Measurements from ENCODE around the gene GAB3. TPM values are rescaled to one million over a fixed set of nuclear protein-coding genes. Genes with fewer than 3 reads are reported as not detected.

The GAB3 gene
- total RNA-seq, 1 donor = 0.43 TPM

DNA sequence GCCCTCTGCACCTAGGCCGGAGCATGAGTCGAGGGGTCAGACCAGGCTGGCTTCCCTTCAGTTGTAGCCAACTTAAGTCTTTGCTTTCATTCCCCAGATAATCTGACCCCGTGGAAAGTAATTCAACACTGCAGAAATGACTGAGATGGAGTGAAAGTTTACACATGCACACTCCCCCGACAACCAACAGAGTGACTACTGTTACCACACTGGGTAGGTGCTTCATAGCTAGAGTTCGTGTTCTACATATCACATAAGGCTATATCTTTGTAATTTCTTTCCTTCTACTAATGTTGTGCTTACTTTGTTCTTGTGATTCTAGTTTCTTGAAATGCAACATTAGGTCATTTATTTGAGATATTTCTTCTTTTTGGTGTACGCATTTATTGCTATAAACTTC, 90.3 kb downstream of the GAB3 start:
- no peak overlapping the region for H3K4me3 ChIP-seq (ENCODE audit: low read depth, low read length)
- DNase-seq (ENCODE audit: low read depth) = no peak
- TF ChIP-seq, protein P1, sequence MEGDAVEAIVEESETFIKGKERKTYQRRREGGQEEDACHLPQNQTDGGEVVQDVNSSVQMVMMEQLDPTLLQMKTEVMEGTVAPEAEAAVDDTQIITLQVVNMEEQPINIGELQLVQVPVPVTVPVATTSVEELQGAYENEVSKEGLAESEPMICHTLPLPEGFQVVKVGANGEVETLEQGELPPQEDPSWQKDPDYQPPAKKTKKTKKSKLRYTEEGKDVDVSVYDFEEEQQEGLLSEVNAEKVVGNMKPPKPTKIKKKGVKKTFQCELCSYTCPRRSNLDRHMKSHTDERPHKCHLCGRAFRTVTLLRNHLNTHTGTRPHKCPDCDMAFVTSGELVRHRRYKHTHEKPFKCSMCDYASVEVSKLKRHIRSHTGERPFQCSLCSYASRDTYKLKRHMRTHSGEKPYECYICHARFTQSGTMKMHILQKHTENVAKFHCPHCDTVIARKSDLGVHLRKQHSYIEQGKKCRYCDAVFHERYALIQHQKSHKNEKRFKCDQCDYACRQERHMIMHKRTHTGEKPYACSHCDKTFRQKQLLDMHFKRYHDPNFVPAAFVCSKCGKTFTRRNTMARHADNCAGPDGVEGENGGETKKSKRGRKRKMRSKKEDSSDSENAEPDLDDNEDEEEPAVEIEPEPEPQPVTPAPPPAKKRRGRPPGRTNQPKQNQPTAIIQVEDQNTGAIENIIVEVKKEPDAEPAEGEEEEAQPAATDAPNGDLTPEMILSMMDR (IDR thresholded peaks at IDR 0.05; ENCODE audit: insufficient read depth, low read depth, low read length) = no peak

DNA sequence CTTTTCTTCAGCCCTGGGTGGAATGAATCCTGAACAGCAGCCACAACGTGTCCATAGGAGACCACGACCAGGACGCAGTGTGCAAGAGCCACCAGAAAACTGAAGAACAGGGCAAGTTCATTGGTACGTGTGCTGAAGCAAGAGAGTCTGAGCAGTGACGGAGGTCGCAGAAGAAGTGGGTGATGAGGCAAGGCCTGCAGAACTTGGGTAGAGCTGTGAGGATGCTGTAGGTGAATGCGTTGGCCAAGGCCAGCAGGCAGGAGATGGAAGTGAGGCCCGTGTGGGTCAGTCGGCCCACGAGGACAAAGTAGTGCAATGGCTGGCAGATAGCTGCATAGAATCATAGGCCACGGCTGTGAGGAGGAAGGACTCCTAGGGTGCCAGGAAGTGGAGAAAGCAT, 91.9 kb downstream of the GAB3 start:
- no peak overlapping the region for H3K4me3 ChIP-seq (ENCODE audit: low read depth, low read length)
- TF ChIP-seq, protein P1 (IDR thresholded peaks at IDR 0.05; ENCODE audit: insufficient read depth, low read depth, low read length) = no peak
- no peak for DNase-seq (ENCODE audit: low read depth)

DNA sequence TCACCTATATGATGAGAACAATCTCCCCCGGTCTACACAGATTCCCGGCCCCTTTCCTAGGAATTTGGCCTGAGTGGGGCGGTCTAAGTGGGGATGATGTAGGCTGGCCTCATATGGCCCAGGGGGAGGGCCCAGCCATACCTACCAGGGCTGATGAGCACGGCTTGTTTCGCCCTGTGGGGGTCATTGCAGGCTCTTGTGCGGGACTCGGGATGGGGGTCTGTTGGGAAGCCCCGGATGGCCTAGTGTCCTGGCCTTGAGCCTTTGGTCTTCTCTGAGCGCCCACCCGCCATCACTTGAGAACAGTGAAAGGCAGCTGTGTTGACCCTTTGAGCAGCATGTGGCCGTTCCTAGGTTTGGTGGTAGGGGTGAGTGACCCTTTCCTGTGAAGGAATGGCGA, 92.7 kb downstream of the GAB3 start:
- no peak for DNase-seq (ENCODE audit: low read depth)
- no peak overlapping the region for H3K4me3 ChIP-seq (ENCODE audit: low read depth, low read length)
- TF ChIP-seq, protein P1 (IDR thresholded peaks at IDR 0.05; ENCODE audit: insufficient read depth, low read depth, low read length) = no peak

DNA sequence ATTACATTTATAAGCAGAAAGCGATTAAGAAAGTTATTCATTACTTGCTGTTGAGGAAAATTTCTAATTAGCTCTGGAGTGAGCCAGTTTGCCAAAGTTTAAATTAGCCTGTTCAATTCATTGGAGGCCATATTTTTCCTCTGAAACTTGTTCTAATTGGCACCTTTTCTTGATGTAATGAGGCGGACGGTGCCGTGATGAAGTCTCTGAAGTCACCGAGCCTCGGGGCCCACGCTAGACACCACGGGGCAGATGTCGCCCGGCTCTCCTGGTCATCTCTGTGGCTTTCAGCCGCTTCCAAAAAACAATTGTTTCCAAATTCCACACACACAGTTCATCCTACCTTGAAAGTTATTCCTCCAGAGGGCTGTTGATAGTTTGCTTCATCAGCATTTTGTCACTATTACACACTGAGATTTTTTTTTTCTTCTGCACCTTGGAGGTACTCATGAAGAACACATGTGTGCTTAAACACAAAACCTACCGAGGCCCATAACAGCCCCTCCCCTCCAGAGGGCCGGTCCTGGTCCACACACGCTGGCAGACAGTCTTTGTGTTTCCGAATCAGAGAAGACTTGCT, 93.6 kb downstream of the GAB3 start:
- TF ChIP-seq, protein P1 (IDR thresholded peaks at IDR 0.05; ENCODE audit: insufficient read depth, low read depth, low read length) = no peak
- no peak for DNase-seq (ENCODE audit: low read depth)
- H3K4me3 ChIP-seq (ENCODE audit: low read depth, low read length) = no peak overlapping the region

DNA sequence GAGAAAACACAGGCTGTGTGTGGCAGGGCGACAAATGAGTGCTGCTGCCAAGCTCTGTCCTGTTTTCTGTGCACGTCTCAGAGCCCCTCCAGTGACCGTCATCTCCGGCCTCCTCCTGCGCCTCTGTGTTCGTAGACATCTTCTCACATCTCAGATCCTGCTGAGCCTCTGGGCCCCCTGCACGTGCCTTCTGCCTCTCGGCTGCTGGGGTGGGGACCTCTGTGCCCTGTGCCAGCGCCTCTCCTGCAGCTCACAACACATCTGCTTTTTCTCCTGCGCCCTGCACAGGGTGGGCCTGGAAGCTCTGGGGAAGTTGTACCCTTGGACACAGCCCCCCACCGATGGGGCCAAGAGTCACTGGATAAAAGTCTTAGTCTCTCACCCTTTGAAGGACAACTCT, 95.1 kb downstream of the GAB3 start:
- no peak overlapping the region for H3K4me3 ChIP-seq (ENCODE audit: low read depth, low read length)
- no peak for DNase-seq (ENCODE audit: low read depth)
- TF ChIP-seq, protein P1 (IDR thresholded peaks at IDR 0.05; ENCODE audit: insufficient read depth, low read depth, low read length) = no peak

DNA sequence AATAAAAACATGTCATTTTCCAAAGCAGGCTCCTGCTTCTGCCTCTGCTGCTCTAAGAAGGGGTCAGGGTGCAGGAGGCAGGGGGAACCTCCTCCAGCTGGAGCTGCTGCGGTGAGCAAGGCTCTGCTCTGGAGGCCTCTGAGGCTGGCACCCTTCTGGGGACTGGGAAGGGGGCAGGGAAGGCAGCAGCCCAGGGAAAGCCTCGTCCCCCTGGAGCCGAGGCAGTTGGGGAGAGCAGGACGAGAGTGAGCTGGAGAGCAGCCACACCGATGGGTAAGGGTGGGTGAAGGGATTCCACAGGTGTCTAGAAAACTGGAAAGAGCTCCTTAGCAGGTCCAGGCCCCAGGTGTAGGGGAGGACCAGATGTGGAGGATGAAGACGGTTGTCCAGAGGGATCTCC, 95.5 kb downstream of the GAB3 start:
- DNase-seq (ENCODE audit: low read depth) = no peak
- no peak overlapping the region for H3K4me3 ChIP-seq (ENCODE audit: low read depth, low read length)
- TF ChIP-seq, protein P1 (IDR thresholded peaks at IDR 0.05; ENCODE audit: insufficient read depth, low read depth, low read length) = no peak

DNA sequence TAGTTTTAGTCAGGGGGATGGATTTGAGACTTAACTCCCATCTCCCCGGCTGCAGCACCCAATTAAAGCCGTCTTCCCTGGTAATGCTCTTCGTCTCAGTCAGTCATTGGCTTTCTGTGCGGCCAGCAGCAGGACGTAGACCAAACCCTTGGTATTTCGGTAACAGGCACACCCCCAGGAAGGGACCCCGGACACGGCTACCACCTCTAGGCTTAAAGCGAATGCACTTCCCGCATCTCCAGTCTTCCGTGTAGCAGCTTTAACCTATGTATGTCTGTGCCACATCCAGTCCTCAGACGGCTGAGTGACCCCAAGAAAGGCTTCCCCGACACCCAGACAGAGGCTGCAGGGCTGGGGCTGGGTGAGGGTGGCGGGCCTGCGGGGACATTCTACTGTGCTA, 96.0 kb downstream of the GAB3 start:
- no peak for DNase-seq (ENCODE audit: low read depth)
- TF ChIP-seq, protein P1 (IDR thresholded peaks at IDR 0.05; ENCODE audit: insufficient read depth, low read depth, low read length) = no peak
- no peak overlapping the region for H3K4me3 ChIP-seq (ENCODE audit: low read depth, low read length)

Measured in fibroblast of villous mesenchyme (primary cell).